Panc1 (cell line): ENCODE measurements around the gene CYB5R3. TPM values are rescaled to one million over a fixed set of nuclear protein-coding genes. Genes with fewer than 3 reads are reported as not detected.
A peak's percentile ranks its signal among the peaks of the same experiment; 100 is the strongest.

Experiments
- ATAC-seq: fragments of 200-7000 bp; cut with Tn5 transposase; 2 replicates; pipeline ENCODE4 v1.9.1; 2020; ENCODE audit warnings: mild to moderate bottlenecking, moderate library complexity
- BruUV-seq: library from RNA; stranded (reverse); fragments of 400-500 nt; replicated peaks from 2 replicates; lab custom pipeline; 2021; lab: Mats Ljungman, UMichigan
- CTCF ChIA-PET: fragments of 300-600 bp; sonication (Branson Sonifier 250); formaldehyde crosslinking; loops from one replicate; lab custom pipeline; 2022; ENCODE audit warnings: antibody characterized with exemption; lab: Charles Lee
- POLR2A ChIA-PET: fragments of 300-600 bp; sonication (Branson Sonifier 250); formaldehyde crosslinking; loops from one replicate; lab custom pipeline; 2022; ENCODE audit warnings: antibody characterized with exemption; lab: Charles Lee
- DNase-seq: peaks from one replicate; pipeline ENCODE4 v3.0.0-alpha.2; 2010; ENCODE audit warnings: low read depth, low spot score
- H3K27ac ChIP-seq: 2 replicates; pipeline ENCODE4 v1.5.1; 2011; ENCODE audit warnings: mild to moderate bottlenecking, low read length, inconsistent platforms
- H3K27me3 ChIP-seq: fragments of 200-500 bp; sonication (Bioruptor generic); 2 replicates; pipeline ENCODE4 v1.6.0; 2014; ENCODE audit warnings: low read length, inconsistent platforms; ENCODE audit not compliant: control insufficient read depth, insufficient read depth
- H3K36me3 ChIP-seq: fragments of 200-500 bp; sonication (Bioruptor generic); 2 replicates; pipeline ENCODE4 v1.5.1; 2014; ENCODE audit warnings: inconsistent platforms, mild to moderate bottlenecking, low read length, moderate library complexity; ENCODE audit not compliant: control insufficient read depth, insufficient read depth
- H3K4me1 ChIP-seq: 2 replicates; pipeline ENCODE4 v1.5.1; 2011; ENCODE audit warnings: inconsistent platforms, mild to moderate bottlenecking, low read length, moderate library complexity; ENCODE audit not compliant: control insufficient read depth, insufficient read depth
- H3K4me3 ChIP-seq, 2 experiments: 2 replicates each; pipeline ENCODE4 v1.5.1; 2011 to 2012; ENCODE audit warnings: low read depth in 2 of 2, low read length in 2 of 2, mild to moderate bottlenecking in 2 of 2, inconsistent platforms in 1 of 2, moderate library complexity in 1 of 2
- H3K9me3 ChIP-seq: fragments of 200-500 bp; sonication (Bioruptor generic); 2 replicates; pipeline ENCODE4 v1.5.1; 2014; ENCODE audit warnings: low read depth, mild to moderate bottlenecking, inconsistent platforms, low read length, moderate library complexity; ENCODE audit not compliant: control insufficient read depth, insufficient read depth
- POLR2AphosphoS5 ChIP-seq: IDR thresholded peaks from 2 replicates; pipeline ENCODE4 v1.6.1; 2012; ENCODE audit warnings: mild to moderate bottlenecking, low read depth, low read length, moderate library complexity
- SIN3A ChIP-seq: IDR thresholded peaks from 2 replicates; pipeline ENCODE4 v1.6.1; 2012; ENCODE audit warnings: low read depth, mild to moderate bottlenecking, low read length, moderate library complexity, borderline replicate concordance; ENCODE audit not compliant: insufficient read depth
- TCF7L2 ChIP-seq: IDR thresholded peaks from 2 replicates; pipeline ENCODE4 v1.6.1; 2011; ENCODE audit warnings: mild to moderate bottlenecking, low read depth, low read length, inconsistent platforms
- in situ Hi-C: cut with HindIII; loops from 2 replicates; pipeline ENCODE4 v1.10.0; 2016; ENCODE audit warnings: low sequenced_read_pairs, low pct_unique_long_range_greater_than_20kb
- intact Hi-C: fragments of 100-400 bp; cut with micrococcal nuclease; formaldehyde crosslinking; loops from one replicate; pipeline ENCODE4 v1.10.0; 2022; ENCODE audit not compliant: unreplicated experiment
- total RNA-seq: library from RNA; stranded (reverse); gene quantifications from one replicate; pipeline ENCODE4 v1.2.1, GENCODE V29; 2021; ENCODE audit not compliant: unreplicated experiment
- TF ChIP-seq, protein P1 (sequence below): fragments of 450-650 bp; IDR thresholded peaks from 2 replicates; pipeline ENCODE4 v1.5.1; 2017; ENCODE audit warnings: mild to moderate bottlenecking
- TF ChIP-seq, protein P2 (sequence below), 2 experiments: IDR thresholded peaks; 2 replicates each; pipeline ENCODE4 v1.6.1; 2011 to 2012; ENCODE audit warnings: low read depth in 2 of 2, control low read depth in 1 of 2, low read length in 1 of 2, mild to moderate bottlenecking in 1 of 2, moderate library complexity in 1 of 2; ENCODE audit not compliant: insufficient read depth in 1 of 2

CYB5R3 gene
- total RNA-seq, 1 experiment from 2014 or later: 102 TPM

DNA sequence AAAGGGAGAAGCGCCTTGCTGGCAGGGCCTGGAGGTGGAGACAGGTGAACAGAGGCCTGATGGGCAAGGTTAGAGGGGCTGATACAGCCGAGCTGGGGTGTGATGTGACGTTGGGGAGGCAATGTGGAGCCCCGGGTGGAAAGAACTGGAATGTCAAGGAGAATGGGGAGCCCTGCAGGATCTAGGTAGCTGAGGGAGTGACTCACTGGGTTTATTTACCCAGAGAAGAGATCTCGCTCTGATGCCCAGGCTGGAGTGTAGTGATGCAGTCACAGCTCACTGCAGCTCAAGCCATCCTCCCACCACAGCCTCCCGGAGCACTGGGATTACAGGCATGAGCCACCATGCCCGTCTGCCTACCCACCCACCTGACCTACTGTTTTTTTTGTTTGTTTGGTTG lies 1.9 kb upstream of the CYB5R3 start:
- in situ Hi-C loops (no loop called here), intact Hi-C loops (no loop called here)
- no peak for DNase-seq
- TF ChIP-seq, protein P1, sequence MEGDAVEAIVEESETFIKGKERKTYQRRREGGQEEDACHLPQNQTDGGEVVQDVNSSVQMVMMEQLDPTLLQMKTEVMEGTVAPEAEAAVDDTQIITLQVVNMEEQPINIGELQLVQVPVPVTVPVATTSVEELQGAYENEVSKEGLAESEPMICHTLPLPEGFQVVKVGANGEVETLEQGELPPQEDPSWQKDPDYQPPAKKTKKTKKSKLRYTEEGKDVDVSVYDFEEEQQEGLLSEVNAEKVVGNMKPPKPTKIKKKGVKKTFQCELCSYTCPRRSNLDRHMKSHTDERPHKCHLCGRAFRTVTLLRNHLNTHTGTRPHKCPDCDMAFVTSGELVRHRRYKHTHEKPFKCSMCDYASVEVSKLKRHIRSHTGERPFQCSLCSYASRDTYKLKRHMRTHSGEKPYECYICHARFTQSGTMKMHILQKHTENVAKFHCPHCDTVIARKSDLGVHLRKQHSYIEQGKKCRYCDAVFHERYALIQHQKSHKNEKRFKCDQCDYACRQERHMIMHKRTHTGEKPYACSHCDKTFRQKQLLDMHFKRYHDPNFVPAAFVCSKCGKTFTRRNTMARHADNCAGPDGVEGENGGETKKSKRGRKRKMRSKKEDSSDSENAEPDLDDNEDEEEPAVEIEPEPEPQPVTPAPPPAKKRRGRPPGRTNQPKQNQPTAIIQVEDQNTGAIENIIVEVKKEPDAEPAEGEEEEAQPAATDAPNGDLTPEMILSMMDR: no peak
- TF ChIP-seq SIN3A (no peak), POLR2AphosphoS5 (no peak), TCF7L2 (no peak)
- TF ChIP-seq, protein P2, sequence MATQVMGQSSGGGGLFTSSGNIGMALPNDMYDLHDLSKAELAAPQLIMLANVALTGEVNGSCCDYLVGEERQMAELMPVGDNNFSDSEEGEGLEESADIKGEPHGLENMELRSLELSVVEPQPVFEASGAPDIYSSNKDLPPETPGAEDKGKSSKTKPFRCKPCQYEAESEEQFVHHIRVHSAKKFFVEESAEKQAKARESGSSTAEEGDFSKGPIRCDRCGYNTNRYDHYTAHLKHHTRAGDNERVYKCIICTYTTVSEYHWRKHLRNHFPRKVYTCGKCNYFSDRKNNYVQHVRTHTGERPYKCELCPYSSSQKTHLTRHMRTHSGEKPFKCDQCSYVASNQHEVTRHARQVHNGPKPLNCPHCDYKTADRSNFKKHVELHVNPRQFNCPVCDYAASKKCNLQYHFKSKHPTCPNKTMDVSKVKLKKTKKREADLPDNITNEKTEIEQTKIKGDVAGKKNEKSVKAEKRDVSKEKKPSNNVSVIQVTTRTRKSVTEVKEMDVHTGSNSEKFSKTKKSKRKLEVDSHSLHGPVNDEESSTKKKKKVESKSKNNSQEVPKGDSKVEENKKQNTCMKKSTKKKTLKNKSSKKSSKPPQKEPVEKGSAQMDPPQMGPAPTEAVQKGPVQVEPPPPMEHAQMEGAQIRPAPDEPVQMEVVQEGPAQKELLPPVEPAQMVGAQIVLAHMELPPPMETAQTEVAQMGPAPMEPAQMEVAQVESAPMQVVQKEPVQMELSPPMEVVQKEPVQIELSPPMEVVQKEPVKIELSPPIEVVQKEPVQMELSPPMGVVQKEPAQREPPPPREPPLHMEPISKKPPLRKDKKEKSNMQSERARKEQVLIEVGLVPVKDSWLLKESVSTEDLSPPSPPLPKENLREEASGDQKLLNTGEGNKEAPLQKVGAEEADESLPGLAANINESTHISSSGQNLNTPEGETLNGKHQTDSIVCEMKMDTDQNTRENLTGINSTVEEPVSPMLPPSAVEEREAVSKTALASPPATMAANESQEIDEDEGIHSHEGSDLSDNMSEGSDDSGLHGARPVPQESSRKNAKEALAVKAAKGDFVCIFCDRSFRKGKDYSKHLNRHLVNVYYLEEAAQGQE (IDR thresholded peaks at IDR 0.05; ENCODE audit: insufficient read depth in 1 of 2, low read depth in 2 of 2, low read length in 1 of 2): no peak
- Histone ChIP-seq H3K27me3 (no peaks in the 10 kb centered on the region), H3K4me1 (no peaks in the 10 kb centered on the region; the same call in 1 of the 2 replicates), H3K36me3 (no peaks in the 10 kb centered on the region; the same call in 1 of the 2 replicates), H3K9me3 (no peaks in the 10 kb centered on the region), H3K4me3 (no peak overlapping the region), H3K27ac (no peak overlapping the region)
- ChIA-PET POLR2A (no interaction called here), CTCF (no interaction called here)
- ATAC-seq: peak; percentile 36; the same call in 1 of the 2 replicates
- BruUV-seq: no TSS peak

DNA sequence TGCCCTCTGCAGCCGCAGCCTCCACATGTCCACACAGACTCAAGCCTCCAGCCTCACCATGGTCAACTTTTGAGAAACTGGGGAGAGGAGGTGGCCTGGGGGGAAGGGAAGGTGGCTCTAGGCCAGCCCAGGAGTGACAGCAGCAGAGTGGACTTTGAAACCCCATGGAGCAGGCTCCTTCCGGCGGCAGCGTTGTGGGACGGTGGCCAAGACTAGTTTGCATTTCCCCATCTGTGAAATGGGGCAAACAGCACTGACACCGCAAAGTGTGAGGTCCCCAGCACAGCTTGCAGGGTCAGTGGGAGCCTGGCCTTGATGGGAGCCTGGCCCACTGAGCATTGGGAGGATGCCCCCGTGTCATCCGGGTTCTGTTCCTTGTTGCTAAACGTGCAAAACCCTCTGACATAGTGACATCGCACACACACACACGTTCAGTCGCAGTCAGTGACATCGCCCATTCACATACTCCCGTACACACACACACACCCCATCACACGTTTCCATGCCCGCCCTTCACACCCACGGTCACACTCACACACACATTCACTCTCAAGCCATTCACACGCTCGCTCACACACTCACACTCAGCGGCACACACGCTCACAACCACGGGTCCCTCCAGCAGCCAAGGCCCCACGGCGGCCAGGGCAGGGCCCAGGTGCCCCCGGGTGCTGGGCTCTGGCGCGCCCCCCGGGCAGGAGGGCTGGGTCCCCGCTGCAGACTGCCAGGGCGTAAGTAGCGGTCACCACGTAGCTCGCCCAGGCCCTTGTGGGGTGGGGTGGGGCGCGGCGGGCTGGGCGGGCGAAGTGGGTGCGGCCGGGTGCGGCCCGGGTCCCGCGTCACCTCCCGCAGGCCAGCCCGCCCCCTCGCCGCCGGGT lies 585 bp downstream of the CYB5R3 start:
- peak overlapping the region; percentile 85 for H3K27ac ChIP-seq
- H3K9me3 ChIP-seq: no peaks in the 10 kb centered on the region
- no peaks in the 10 kb centered on the region; the same call in 1 of the 2 replicates for H3K36me3 ChIP-seq
- POLR2A ChIA-PET: interaction anchor here (0.6 kb wide), 1 partner anchor 28 kb away, joined by 10 read pairs; no protein-coding TSS in a partner anchor
- H3K4me1 ChIP-seq: no peaks in the 10 kb centered on the region; the same call in none of the 2 replicates
- in situ Hi-C loops: no loop called here
- intact Hi-C loops: no loop called here
- ATAC-seq: peak; percentile 81
- DNase-seq: no peak
- TSS peak; percentile 92 for BruUV-seq
- TF ChIP-seq POLR2AphosphoS5: no peak
- TF ChIP-seq SIN3A: no peak
- TF ChIP-seq, protein P1: no peak
- TF ChIP-seq TCF7L2: no peak
- TF ChIP-seq, protein P2 (IDR thresholded peaks at IDR 0.05; ENCODE audit: insufficient read depth in 1 of 2, low read depth in 2 of 2, low read length in 1 of 2): no peak
- no peaks in the 10 kb centered on the region for H3K27me3 ChIP-seq
- H3K4me3 ChIP-seq: peak overlapping the region; percentile 87 to 92
- CTCF ChIA-PET: interaction anchor here (0.6 kb wide), 1 partner anchor 128 kb away, joined by 4 read pairs; no protein-coding TSS in a partner anchor
